ENCODE data around the gene SYNE2. TPM values are rescaled to one million over a fixed set of nuclear protein-coding genes. Genes with fewer than 3 reads are reported as not detected.
"Not testable (repeated sequence)": the region's sequence is repeated elsewhere in the genome, so short reads cannot be mapped to it uniquely, and the experiment has no call there.

The SYNE2 gene
- total RNA-seq, 1 donor, result 13.4 TPM

DNA sequence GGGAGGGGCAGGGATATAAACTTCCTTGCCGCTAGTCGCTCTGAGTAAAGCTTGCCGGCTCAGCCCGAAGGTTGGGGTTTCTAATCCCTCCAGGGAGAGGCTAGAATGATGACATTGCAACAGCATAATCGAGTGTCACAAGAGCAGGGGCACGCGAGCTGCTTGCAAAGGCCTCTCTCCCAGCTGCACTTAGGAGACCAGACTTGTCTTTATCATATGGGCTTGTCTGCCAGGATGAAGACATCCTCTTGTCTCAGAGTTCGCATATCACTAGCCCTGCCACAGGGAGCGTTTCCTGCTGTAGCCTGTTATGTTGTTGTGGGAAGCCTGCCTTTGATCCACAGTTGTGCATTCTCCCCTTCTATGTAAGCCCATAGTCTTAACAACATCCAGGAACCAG is 261.4 kb downstream of the SYNE2 start:
- no peak overlapping the region for H3K4me3 ChIP-seq (ENCODE audit: low read depth, low read length)
- DNase-seq (ENCODE audit: low read depth), result peak; percentile 87
- TF ChIP-seq, protein P1, sequence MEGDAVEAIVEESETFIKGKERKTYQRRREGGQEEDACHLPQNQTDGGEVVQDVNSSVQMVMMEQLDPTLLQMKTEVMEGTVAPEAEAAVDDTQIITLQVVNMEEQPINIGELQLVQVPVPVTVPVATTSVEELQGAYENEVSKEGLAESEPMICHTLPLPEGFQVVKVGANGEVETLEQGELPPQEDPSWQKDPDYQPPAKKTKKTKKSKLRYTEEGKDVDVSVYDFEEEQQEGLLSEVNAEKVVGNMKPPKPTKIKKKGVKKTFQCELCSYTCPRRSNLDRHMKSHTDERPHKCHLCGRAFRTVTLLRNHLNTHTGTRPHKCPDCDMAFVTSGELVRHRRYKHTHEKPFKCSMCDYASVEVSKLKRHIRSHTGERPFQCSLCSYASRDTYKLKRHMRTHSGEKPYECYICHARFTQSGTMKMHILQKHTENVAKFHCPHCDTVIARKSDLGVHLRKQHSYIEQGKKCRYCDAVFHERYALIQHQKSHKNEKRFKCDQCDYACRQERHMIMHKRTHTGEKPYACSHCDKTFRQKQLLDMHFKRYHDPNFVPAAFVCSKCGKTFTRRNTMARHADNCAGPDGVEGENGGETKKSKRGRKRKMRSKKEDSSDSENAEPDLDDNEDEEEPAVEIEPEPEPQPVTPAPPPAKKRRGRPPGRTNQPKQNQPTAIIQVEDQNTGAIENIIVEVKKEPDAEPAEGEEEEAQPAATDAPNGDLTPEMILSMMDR (IDR thresholded peaks at IDR 0.05; ENCODE audit: insufficient read depth, low read depth, low read length), result no peak

DNA sequence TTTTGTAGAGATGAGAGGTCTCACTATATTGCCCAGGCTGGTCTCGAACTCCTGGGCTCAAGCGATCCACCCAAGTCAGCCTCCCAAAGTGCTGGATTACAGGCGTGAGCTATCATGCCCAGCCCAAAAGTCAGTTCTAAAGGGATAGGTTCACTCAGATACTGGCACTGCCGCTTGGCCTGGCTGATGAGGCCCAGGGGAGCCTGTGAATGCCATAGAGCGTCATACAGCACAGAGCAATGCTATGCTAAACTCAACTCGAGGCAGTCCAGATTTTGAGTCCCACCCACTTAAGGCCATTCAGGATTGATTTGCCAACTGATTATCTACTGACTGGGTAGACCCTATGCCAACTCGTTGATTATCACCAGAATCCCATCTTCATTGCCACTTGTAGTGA is 262.0 kb downstream of the SYNE2 start:
- no peak for DNase-seq (ENCODE audit: low read depth)
- H3K4me3 ChIP-seq (ENCODE audit: low read depth, low read length), result no peak overlapping the region
- TF ChIP-seq, protein P1 (IDR thresholded peaks at IDR 0.05; ENCODE audit: insufficient read depth, low read depth, low read length), result no peak

DNA sequence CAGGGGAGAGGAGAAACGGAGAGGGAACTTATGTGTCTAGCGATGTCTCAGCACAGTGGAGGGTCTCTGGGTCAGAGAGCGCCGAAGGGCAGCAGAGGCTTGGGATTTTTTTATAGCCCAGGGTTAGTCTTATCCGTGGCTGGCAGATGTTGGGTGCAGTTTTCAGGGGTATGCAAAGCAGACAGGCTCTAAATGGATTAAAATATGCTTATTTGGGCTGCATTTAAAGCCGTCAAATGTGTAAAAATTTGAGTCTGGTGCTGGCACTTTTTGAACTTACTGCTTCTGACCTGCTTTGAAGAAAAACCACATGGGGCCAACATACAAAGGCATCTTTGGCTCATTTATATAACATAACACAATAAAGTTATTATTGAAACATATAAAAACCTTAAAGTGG is 262.6 kb downstream of the SYNE2 start:
- no peak overlapping the region for H3K4me3 ChIP-seq (ENCODE audit: low read depth, low read length)
- no peak for DNase-seq (ENCODE audit: low read depth)
- TF ChIP-seq, protein P1 (IDR thresholded peaks at IDR 0.05; ENCODE audit: insufficient read depth, low read depth, low read length), result no peak

DNA sequence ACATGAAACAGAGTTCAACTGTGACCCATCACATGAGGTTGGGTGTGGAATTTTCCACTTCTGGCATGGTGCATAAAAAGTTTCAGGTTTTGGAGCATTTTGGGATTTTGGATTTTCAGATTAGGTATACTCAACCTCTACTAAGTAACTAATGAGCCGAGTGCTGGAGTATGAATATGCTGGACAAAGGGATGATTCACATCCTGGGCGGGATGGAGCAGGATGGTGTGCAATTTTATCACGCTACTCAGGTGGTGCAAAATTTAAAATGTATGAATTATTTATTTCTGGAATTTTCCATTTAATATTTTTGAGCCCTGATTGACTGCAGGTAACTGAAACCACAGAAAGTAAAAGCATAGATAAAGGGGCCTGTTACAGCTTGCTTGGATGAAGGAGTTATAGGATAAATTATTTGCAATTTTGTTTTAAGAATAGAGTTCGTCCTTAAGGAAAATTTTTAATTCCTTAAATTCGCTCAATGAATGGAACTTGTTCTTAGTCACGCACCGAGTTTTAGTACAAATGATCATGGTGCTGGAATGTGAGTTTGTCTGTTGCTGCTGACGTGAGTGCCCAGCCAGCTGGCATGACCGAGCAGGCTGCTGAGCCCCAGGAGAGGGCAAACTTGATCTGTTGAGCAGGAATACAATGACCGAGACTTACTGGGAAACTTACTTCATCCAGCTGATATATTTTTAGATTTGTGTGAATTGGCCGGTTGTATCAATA is 265.0 kb downstream of the SYNE2 start:
- TF ChIP-seq, protein P1 (IDR thresholded peaks at IDR 0.05; ENCODE audit: insufficient read depth, low read depth, low read length), result no peak
- no peak overlapping the region for H3K4me3 ChIP-seq (ENCODE audit: low read depth, low read length)
- DNase-seq (ENCODE audit: low read depth), result no peak

DNA sequence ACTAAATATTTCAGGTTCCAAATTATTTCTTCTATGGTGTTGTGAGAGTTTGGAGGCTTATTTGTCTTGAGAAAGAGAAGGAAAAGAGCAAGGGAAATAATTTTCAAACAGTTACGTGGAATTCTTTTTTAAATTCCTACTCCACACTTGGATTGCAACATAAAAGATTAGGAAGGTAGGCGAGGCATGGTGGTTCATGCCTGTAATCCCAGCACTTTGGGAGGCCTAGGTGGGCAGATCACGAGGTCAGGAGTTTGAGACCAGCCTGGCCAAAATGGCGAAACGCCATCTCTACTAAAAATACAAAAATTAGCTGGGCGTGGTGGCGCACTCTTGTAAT is 265.6 kb downstream of the SYNE2 start:
- DNase-seq (ENCODE audit: low read depth); H3K4me3 ChIP-seq (ENCODE audit: low read depth, low read length): not testable (repeated sequence)

DNA sequence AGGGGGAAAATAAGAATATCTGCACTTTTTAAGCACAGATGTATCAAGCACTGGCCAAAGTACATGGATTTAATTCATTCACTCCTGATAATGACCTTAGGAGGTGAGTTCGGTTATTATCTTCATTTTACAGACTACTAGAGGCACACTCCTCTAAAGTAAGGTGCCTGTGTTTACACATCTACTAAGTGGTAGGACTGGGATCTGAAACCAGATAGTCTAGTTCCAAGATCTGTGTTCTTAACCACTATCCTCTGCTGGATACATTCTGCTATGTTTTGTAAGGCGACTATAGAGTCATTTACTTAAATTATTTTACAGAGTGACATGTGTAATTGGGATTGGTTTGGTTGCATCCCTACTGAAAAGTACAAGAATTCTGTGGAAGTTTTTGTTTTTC is 266.1 kb downstream of the SYNE2 start:
- TF ChIP-seq, protein P1 (IDR thresholded peaks at IDR 0.05; ENCODE audit: insufficient read depth, low read depth, low read length), result no peak
- H3K4me3 ChIP-seq (ENCODE audit: low read depth, low read length), result no peak overlapping the region
- no peak for DNase-seq (ENCODE audit: low read depth)

DNA sequence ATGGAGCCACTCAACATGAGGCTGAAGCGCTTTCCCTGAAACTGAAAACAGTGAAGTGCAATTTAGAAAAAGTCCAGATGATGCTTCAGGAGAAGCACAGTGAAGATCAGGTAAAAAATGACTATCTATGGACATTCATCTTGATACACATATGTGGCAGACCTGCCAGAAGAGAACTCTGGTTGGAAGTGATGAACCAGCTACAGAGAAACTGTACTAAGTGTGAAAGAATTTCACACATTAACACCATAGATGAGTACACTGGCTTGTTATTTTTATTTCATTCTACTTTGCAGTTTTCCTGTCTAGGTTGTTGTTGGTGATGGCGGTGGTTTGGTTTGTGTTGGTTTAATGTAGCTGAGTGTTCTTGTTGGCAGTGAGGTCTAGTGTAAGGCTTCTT is 266.7 kb downstream of the SYNE2 start:
- DNase-seq (ENCODE audit: low read depth), result no peak
- TF ChIP-seq, protein P1 (IDR thresholded peaks at IDR 0.05; ENCODE audit: insufficient read depth, low read depth, low read length), result no peak
- H3K4me3 ChIP-seq (ENCODE audit: low read depth, low read length), result no peak overlapping the region
